ENCODE results near the gene CCDC149.
"Not testable (repeated sequence)": the region's sequence is repeated elsewhere in the genome, so short reads cannot be mapped to it uniquely, and the experiment has no call there.

The CCDC149 gene

DNA sequence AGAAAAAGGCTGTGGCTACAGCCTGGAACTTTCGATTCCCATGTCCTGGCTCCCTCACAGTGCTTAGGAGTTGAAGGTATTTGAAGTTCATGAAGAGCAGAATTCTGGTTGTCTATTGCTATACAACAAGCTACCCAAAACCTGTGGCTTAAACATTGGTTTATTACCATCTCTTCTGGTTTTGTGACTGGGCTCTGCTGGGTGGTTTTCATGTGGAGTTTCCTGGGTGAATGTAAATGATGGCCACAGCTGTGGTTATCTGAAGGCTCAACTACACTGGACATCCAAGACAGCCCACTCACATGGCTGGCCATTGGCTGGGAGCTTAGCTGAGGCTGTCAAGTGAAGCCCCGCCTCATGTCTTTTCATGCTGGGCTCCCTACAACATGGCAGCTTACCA, 7.2 kb upstream of the CCDC149 start:
- DNase-seq (ENCODE audit: low read depth): no peak
- TF ChIP-seq, protein P1, sequence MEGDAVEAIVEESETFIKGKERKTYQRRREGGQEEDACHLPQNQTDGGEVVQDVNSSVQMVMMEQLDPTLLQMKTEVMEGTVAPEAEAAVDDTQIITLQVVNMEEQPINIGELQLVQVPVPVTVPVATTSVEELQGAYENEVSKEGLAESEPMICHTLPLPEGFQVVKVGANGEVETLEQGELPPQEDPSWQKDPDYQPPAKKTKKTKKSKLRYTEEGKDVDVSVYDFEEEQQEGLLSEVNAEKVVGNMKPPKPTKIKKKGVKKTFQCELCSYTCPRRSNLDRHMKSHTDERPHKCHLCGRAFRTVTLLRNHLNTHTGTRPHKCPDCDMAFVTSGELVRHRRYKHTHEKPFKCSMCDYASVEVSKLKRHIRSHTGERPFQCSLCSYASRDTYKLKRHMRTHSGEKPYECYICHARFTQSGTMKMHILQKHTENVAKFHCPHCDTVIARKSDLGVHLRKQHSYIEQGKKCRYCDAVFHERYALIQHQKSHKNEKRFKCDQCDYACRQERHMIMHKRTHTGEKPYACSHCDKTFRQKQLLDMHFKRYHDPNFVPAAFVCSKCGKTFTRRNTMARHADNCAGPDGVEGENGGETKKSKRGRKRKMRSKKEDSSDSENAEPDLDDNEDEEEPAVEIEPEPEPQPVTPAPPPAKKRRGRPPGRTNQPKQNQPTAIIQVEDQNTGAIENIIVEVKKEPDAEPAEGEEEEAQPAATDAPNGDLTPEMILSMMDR (conservative IDR thresholded peaks at IDR 0.05; ENCODE audit: low read depth, low read length): no peak
- H3K4me3 ChIP-seq (ENCODE audit: low read depth, low read length): no peak overlapping the region

- TF ChIP-seq, protein P1 (conservative IDR thresholded peaks at IDR 0.05; ENCODE audit: low read depth, low read length): no peak
- DNase-seq (ENCODE audit: low read depth): no peak
Observed at GRCh38 chr4:24917076-24917856, 4.4 kb upstream of the CCDC149 start.

GRCh38 chr4:24915121-24915922, 2.5 kb upstream of the CCDC149 start:
- TF ChIP-seq, protein P1 (conservative IDR thresholded peaks at IDR 0.05; ENCODE audit: low read depth, low read length): peak; percentile 47
- no peak overlapping the region for H3K4me3 ChIP-seq (ENCODE audit: low read depth, low read length)
- peak; percentile 37 for DNase-seq (ENCODE audit: low read depth)

More at GRCh38 chr4:24917076-24917856, 4.4 kb upstream of the CCDC149 start:
- H3K4me3 ChIP-seq (ENCODE audit: low read depth, low read length): no peak overlapping the region

- no peak overlapping the region for H3K4me3 ChIP-seq (ENCODE audit: low read depth, low read length)
- TF ChIP-seq, protein P1 (conservative IDR thresholded peaks at IDR 0.05; ENCODE audit: low read depth, low read length): no peak
- no peak for DNase-seq (ENCODE audit: low read depth)
Observed at GRCh38 chr4:24914460-24914859, 1.6 kb upstream of the CCDC149 start.

GRCh38 chr4:24913119-24913485, 260 bp upstream of the CCDC149 start:
- TF ChIP-seq, protein P1 (conservative IDR thresholded peaks at IDR 0.05; ENCODE audit: low read depth, low read length): no peak
- no peak for DNase-seq (ENCODE audit: low read depth)
- H3K4me3 ChIP-seq (ENCODE audit: low read depth, low read length): peak overlapping the region; percentile 67

DNA sequence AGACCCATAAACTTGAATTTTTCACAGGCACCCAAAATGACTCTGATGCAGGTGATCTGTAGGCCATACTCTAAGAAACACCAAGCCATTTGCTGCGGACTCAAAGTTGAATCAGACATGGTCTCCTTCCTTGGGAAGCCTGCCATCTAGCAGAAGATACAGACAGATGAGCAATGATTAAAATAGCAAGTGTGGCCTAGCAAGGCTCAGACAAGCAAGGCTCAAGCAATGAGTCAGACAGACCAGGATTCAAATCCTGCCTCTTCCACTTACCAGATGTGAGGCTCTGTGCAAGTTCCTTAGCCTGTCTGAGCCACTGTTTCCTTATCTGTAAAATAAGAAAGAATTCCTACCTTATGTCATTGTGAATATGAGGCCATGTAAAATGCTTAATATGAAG, 2.3 kb downstream of the CCDC149 start:
- TF ChIP-seq, protein P1 (conservative IDR thresholded peaks at IDR 0.05; ENCODE audit: low read depth, low read length): no peak
- DNase-seq (ENCODE audit: low read depth): peak; percentile 62
- H3K4me3 ChIP-seq (ENCODE audit: low read depth, low read length): no peak overlapping the region

DNA sequence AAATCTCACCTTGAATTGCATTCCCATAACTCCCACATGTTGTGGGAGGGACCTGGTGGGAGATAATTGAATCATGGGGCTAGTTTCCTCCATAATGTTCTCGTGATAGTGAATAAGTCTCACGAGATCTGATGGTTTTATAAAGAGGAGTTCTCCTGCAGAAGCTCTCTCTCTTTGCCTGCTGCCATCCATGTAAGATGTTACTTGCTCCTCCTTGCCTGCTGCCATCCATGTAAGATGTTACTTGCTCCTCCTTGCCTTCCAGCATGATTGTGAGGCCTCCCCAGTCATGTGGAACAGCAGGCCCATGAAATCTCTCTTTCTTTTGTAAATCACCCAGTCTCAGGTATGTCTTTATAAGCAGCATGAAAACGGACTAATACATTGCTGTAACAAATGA, 3.2 kb downstream of the CCDC149 start:
- H3K4me3 ChIP-seq (ENCODE audit: low read depth, low read length): not testable (repeated sequence)

More for the DNA sequence above, 3.2 kb downstream of the CCDC149 start:
- DNase-seq (ENCODE audit: low read depth): not testable (repeated sequence)
